ENCODE results near the gene PIEZO2.

The PIEZO2 gene

GRCh38 chr18:10792181-10792580 is 357.2 kb downstream of the PIEZO2 start:
- Histone ChIP-seq H3K27ac (ENCODE audit: low read depth, low read length, poor library complexity, severe bottlenecking) (no peak overlapping the region), H3K79me2 (ENCODE audit: insufficient read depth, low read length) (no peaks in the 10 kb centered on the region), H3K4me3 (ENCODE audit: low read depth, low read length, poor library complexity, severe bottlenecking) (no peak overlapping the region), H3F3A (ENCODE audit: insufficient read depth, low read length) (no peaks in the 10 kb centered on the region), H3K36me3 (ENCODE audit: insufficient read depth, low read length) (no peaks in the 10 kb centered on the region), H3K9me3 (ENCODE audit: low read length) (no peaks in the 10 kb centered on the region), H3K27me3 (ENCODE audit: insufficient read depth, low read length) (no peaks in the 10 kb centered on the region; the same call in 1 of the 2 replicates), H3K9me2 (ENCODE audit: low read depth, low read length) (no peaks in the 10 kb centered on the region), H3K4me2 (ENCODE audit: low read length) (no peak overlapping the region), H3K9ac (ENCODE audit: low read length) (no peak overlapping the region), H2AFZ (ENCODE audit: low read length) (no peak overlapping the region), H3K4me1 (ENCODE audit: insufficient read depth, low read length, severe bottlenecking) (peaks cover 32% of the 10 kb centered on the region), H4K20me1 (ENCODE audit: insufficient read depth, low read length) (no peaks in the 10 kb centered on the region)
- TF ChIP-seq CTCF (IDR thresholded peaks at IDR 0.05; ENCODE audit: low read length) (no peak), EZH2 (IDR thresholded peaks at IDR 0.05; ENCODE audit: borderline replicate concordance, low read length) (no peak)

GRCh38 chr18:10791169-10791831 is 358.1 kb downstream of the PIEZO2 start:
- H4K20me1 ChIP-seq (ENCODE audit: insufficient read depth, low read length): no peaks in the 10 kb centered on the region
- no peaks in the 10 kb centered on the region; the same call in 1 of the 2 replicates for H3F3A ChIP-seq (ENCODE audit: insufficient read depth, low read length)
- TF ChIP-seq EZH2 (IDR thresholded peaks at IDR 0.05; ENCODE audit: borderline replicate concordance, low read length): no peak
- TF ChIP-seq CTCF (IDR thresholded peaks at IDR 0.05; ENCODE audit: low read length): no peak
- no peaks in the 10 kb centered on the region for H3K36me3 ChIP-seq (ENCODE audit: insufficient read depth, low read length)
- no peak overlapping the region for H2AFZ ChIP-seq (ENCODE audit: low read length)
- no peak overlapping the region for H3K4me2 ChIP-seq (ENCODE audit: low read length)
- H3K79me2 ChIP-seq (ENCODE audit: insufficient read depth, low read length): no peaks in the 10 kb centered on the region
- H3K4me3 ChIP-seq (ENCODE audit: low read depth, low read length, poor library complexity, severe bottlenecking): no peak overlapping the region
- peaks cover 31% of the 10 kb centered on the region for H3K4me1 ChIP-seq (ENCODE audit: insufficient read depth, low read length, severe bottlenecking)
- no peaks in the 10 kb centered on the region for H3K9me2 ChIP-seq (ENCODE audit: low read depth, low read length)
- H3K27ac ChIP-seq (ENCODE audit: low read depth, low read length, poor library complexity, severe bottlenecking): peak overlapping the region; percentile 37
- H3K27me3 ChIP-seq (ENCODE audit: insufficient read depth, low read length): no peaks in the 10 kb centered on the region; the same call in 1 of the 2 replicates
- no peak overlapping the region for H3K9ac ChIP-seq (ENCODE audit: low read length)
- no peaks in the 10 kb centered on the region for H3K9me3 ChIP-seq (ENCODE audit: low read length)

- H4K20me1 ChIP-seq (ENCODE audit: insufficient read depth, low read length): no peaks in the 10 kb centered on the region
- no peaks in the 10 kb centered on the region; the same call in 1 of the 2 replicates for H3F3A ChIP-seq (ENCODE audit: insufficient read depth, low read length)
- H3K4me1 ChIP-seq (ENCODE audit: insufficient read depth, low read length, severe bottlenecking): peaks cover 31% of the 10 kb centered on the region
- no peak overlapping the region for H3K9ac ChIP-seq (ENCODE audit: low read length)
- no peaks in the 10 kb centered on the region for H3K9me2 ChIP-seq (ENCODE audit: low read depth, low read length)
- no peak for TF ChIP-seq CTCF (IDR thresholded peaks at IDR 0.05; ENCODE audit: low read length)
- TF ChIP-seq EZH2 (IDR thresholded peaks at IDR 0.05; ENCODE audit: borderline replicate concordance, low read length): no peak
- H3K4me2 ChIP-seq (ENCODE audit: low read length): no peak overlapping the region
- no peak overlapping the region for H2AFZ ChIP-seq (ENCODE audit: low read length)
- H3K9me3 ChIP-seq (ENCODE audit: low read length): no peaks in the 10 kb centered on the region
- no peaks in the 10 kb centered on the region for H3K36me3 ChIP-seq (ENCODE audit: insufficient read depth, low read length)
- H3K27me3 ChIP-seq (ENCODE audit: insufficient read depth, low read length): no peaks in the 10 kb centered on the region; the same call in 1 of the 2 replicates
- no peak overlapping the region for H3K4me3 ChIP-seq (ENCODE audit: low read depth, low read length, poor library complexity, severe bottlenecking)
- H3K79me2 ChIP-seq (ENCODE audit: insufficient read depth, low read length): no peaks in the 10 kb centered on the region
- peak overlapping the region; percentile 24 for H3K27ac ChIP-seq (ENCODE audit: low read depth, low read length, poor library complexity, severe bottlenecking)
These were observed 360.2 kb downstream of the PIEZO2 start for GRCh38 chr18:10789180-10789579.

Measured in OCI-LY1 (cell line).